ENCODE results near the gene CPEB4.

The CPEB4 gene

GRCh38 chr5:173859408-173860159 lies 28.6 kb upstream of the CPEB4 start:
- no peak for DNase-seq

GRCh38 chr5:173862047-173862477 lies 26.1 kb upstream of the CPEB4 start:
- no peak for DNase-seq

GRCh38 chr5:173863359-173863758 lies 24.8 kb upstream of the CPEB4 start:
- DNase-seq, result no peak

GRCh38 chr5:173864126-173865050 lies 23.8 kb upstream of the CPEB4 start:
- no peak for DNase-seq

- no peak for DNase-seq
These were observed 21.8 kb upstream of the CPEB4 start for GRCh38 chr5:173866243-173866857.

- DNase-seq, result no peak
These were observed 21.1 kb upstream of the CPEB4 start for GRCh38 chr5:173866858-173867679.

GRCh38 chr5:173868096-173868880 lies 19.9 kb upstream of the CPEB4 start:
- DNase-seq, result no peak

- no peak for DNase-seq
These were observed 18.8 kb upstream of the CPEB4 start for GRCh38 chr5:173869316-173869715.

- no peak for DNase-seq
These were observed 15.2 kb upstream of the CPEB4 start for GRCh38 chr5:173872957-173873305.

GRCh38 chr5:173873306-173873922 lies 14.7 kb upstream of the CPEB4 start:
- no peak for DNase-seq

GRCh38 chr5:173875189-173875588 lies 13.0 kb upstream of the CPEB4 start:
- no peak for DNase-seq

GRCh38 chr5:173878224-173878967 lies 9.8 kb upstream of the CPEB4 start:
- DNase-seq, result no peak

GRCh38 chr5:173880306-173880985 lies 7.7 kb upstream of the CPEB4 start:
- DNase-seq, result no peak

- no peak for DNase-seq
These were observed 6.2 kb upstream of the CPEB4 start for GRCh38 chr5:173881811-173882575.

GRCh38 chr5:173882632-173883031 lies 5.5 kb upstream of the CPEB4 start:
- no peak for DNase-seq

GRCh38 chr5:173883347-173883924 lies 4.7 kb upstream of the CPEB4 start:
- DNase-seq, result no peak

GRCh38 chr5:173884402-173885053 lies 3.6 kb upstream of the CPEB4 start:
- DNase-seq, result peak; percentile 82

- DNase-seq, result no peak
These were observed 3.1 kb upstream of the CPEB4 start for GRCh38 chr5:173885054-173885443.
